ENCODE data around the gene EIF2AK3. TPM values are rescaled to one million over a fixed set of nuclear protein-coding genes. Genes with fewer than 3 reads are reported as not detected.

The EIF2AK3 gene
- total and polyA plus RNA-seq, 2 of the 13 experiments (the other 11 are each of a cell fraction or from before 2014, with no cell fraction given), result 10.3 to 30.6 TPM

- TF ChIP-seq HMGXB3 (CRISPR knock-in tag; IDR thresholded peaks at IDR 0.05; ENCODE audit: borderline replicate concordance) (no peak), XRCC5 (optimal IDR thresholded peaks at IDR 0.05; ENCODE audit: low read length) (no peak), PLRG1 (conservative IDR thresholded peaks at IDR 0.05) (no peak), ZFY (CRISPR knock-in tag; IDR thresholded peaks at IDR 0.05) (no peak), ZFP36 (IDR thresholded peaks at IDR 0.05; ENCODE audit: borderline replicate concordance, low read depth, low read length, partially characterized antibody) (no peak), RNF219 (CRISPR knock-in tag; IDR thresholded peaks at IDR 0.05) (no peak), ZNF687 (CRISPR knock-in tag; IDR thresholded peaks at IDR 0.05) (no peak), HNF4A (CRISPR knock-in tag; IDR thresholded peaks at IDR 0.05) (no peak), PITX1 (CRISPR knock-in tag; IDR thresholded peaks at IDR 0.05) (no peak)
Observed at GRCh38 chr2:88540346-88540745, 86.9 kb downstream of the EIF2AK3 start (continued).
